Kasumi-1 (cell line): ENCODE data around the gene CACHD1.
A peak's percentile ranks its signal among the peaks of the same experiment; 100 is the strongest.

ENCODE experiments used
- DNase-seq, 2 experiments: peaks; one replicate each; lab custom pipeline; 2025; lab: John Stamatoyannopoulos, UW

The CACHD1 gene

DNA sequence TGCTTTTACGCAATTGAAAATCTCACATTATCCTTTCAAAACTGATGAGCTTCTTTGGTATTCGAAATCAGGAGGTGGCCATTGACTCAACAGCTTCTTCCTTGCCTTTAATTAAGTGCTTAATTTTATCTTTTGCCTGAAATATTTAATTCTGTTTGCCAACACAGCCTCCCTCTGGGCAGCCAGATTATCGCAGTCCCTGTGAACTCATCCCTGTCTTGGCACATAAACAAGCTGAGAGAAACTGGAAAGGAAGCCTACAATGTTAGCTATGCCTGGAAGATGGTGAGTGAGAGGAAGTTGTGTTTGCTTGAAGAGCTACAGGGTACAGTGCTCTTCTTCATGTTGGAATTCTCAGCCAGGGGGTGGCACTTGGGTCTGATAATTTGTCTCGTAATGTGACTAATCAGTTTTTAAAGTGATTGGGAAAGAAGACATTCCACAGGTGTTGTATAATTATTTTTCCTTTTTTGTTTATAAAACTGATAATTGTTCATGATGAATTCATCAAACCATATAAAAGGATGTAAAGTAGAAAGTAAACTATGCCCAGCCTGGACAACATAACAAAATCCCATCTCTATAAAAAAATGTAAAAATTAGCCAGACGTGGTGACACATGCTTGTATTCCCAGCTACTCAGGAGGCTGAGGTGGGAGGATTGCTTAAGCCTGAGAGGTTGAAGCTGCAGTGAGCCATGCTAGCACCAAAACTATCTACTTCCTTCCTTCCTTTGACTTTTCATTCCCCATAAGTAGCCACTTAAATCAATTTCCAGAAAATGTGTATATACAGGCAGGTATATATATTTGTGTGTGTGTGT lies 184.8 kb downstream of the CACHD1 start:
- DNase-seq = no peak

DNA sequence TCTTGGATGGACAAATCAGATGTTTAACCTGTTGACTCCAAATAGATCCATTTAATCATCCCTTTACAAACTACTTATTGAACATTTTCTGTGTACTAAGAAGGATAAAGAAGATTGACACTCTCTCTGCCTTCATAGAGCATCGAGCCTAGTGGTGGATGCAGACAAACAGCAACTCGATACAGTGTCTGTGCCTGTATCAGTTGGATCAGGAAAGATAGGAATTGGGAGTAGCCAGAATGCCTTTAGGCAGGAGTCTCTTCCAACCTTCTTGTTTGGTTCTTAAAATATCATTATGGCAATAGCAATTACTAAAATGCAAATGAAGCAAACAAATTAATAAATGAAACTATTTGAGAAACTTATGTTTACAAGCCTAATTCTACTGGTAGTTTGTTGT lies 185.9 kb downstream of the CACHD1 start:
- no peak for DNase-seq

DNA sequence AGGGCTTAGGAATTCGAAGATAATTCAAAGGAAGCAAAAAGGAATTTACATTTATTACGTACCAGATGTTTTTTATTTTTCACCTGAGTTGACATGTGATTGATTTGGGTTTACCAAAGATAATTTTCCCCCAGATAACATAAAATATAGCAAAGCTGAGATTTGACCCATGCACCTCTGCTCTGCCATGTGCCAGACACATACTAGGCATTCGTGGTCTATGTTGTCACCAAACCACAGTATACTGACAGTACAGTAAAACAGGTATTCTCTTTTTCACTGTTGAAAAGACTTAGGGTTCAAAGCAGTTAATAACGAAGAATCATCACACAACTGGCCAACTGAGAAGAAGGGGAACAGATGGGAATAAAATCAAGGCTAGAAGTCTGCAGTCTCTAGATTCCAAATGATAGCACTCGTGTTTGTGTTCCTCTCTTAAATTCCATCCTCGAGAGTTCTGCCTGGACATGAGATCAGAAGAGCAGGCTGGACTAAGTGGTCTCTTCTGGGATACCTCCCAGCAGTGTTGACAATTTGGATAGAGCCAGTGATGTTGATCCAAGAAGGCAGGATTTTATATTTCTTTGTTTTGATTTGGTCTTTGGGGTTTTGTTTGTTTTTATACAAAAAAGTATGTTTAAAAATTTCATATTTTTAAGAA lies 189.7 kb downstream of the CACHD1 start:
- no peak for DNase-seq

DNA sequence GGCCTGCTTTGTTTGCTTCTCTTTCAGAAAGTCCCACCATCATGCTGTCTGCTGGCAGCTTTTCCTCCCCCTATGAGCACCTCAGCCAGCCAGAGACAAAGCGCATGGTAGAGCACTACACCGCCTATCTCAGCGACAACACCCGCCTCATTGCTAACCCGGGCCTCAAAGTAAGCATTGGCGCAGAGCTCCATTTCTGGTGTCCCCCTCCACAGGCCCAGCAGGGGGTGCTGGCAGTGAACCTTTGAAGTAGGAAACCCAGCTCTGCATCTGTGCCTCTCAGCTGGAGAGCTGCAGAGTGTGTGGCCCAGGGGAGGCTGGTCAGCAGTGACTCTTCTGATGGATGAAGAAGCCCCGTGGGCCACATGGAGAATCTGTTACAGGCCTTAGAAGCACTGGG lies 193.7 kb downstream of the CACHD1 start:
- DNase-seq = peak in 1 of 2 experiments; percentile 1

DNA sequence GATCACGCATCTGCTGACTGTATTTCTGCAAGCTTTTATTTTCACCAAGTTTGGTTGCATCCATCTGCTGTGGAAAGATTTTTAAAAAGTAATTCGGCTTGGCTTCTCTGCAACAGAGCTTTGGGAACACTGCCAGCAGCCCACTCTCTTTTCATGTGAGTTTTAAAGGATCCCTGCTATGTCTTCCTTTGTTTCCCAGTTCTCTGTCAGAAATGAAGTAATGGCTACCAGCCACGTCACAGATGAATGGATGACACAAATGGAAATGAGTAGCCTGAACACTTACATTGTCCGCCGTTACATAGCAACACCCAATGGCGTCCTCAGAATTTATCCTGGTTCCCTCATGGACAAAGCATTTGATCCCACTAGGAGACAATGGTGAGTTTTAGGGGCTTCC lies 194.4 kb downstream of the CACHD1 start:
- DNase-seq = no peak

DNA sequence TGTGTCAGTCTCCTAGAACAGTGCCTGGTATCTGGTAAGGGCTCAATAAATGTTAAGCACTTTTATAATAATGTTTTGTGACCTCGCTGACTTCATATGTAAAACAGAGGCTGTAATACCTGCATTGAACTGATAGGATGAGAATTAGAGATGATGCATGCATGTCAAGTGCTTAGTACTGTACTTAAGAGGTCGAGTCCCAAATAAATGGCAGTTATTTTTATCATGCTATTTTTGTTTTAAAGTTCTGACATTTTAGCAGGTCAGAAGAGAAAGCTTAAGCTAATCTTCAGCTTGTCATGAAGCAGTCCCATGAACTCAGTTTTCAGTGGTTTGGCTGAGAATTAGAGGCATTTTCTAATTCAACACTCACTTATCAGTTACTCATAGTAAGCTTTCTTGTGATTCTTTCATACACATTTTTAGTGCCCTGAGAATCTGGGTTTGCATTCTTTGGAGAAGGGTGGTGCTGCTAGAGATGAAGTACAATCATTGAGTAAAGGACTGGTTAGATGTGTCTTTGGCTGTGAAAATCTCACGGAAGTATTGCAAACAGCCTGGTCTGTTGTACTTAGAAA lies 199.3 kb downstream of the CACHD1 start:
- DNase-seq = no peak

DNA sequence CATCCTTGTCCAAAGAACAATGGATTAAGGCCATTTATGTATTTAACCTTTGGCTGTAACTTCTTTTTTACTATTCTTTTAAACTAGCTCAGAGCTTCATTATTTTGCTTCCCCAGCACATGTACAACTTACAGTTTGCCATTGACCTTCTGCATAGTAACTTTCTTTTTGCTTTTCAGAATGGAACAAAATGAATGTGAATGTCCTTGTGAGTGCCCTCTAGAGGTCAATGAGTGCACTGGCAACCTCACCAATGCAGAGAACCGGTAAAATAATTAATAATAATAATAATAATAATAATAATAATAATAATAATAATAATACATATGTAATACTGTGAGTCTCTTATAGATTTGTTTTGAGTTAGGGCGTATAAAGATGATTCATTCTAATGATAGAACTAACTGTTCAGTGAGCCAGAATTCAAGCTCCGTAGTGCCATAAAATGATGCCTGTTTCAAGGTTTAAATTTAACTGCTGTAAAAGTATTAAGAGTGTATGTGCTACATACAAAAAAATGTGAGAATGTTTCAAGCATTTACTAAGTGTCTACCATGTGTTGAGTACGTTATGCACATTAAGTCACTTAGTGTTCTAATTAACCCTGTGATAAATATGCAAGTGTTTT lies 205.9 kb downstream of the CACHD1 start:
- no peak for DNase-seq

DNA sequence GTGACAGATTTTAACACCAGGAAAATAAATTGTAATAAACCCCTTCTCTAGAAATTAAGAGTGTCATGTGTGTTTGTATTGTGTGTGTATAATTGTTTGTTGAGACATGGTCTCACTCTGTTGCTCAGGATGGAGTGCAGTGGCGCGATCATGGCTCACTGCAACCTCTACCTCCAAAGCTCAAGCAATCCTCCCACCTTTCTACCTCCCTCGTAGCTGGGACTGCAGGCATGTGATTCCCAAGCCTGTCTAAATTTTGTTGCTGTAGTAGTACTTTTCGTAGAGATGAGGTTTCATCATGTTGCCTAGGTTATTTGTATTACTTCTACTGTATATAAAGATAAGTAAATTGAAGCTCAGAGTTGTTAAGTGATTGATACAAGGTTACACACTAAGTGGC lies 206.5 kb downstream of the CACHD1 start:
- no peak for DNase-seq

DNA sequence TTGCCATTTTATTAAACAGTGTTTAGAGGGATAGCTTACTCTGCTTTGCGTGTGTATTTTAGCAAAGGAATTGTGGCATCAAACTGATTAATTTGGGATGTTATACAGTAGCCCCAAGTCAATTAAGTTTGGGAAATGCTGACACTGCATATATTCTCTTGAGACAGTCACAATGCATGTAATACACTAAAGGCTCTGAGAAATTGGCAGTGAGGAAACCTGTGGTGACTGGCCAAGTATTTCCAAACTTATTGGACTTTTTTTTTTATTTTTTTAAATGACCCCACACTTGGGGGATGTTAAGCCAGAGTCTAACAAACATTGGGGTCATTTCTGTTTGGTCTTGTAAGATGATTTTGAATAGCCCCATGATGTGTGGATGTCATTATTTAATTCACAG lies 207.6 kb downstream of the CACHD1 start:
- no peak for DNase-seq

DNA sequence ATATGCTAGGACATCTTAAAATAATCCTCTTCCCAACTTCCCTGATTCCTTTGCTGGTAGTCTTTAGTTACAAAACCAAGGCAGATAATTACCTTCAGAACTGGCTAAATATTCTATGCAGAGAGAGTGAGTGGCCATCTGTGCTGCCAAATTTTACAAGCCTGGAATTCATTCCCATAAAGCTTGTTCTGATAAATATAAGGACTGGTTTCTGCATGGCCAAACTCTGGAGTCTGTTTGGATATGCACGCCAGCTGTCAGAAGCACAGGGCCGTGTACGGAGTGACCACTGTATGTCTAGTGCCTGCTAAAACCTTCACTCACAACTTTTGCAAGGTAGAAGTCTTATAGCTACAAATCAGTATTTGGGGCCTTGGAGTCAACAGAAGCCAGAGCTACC lies 208.4 kb downstream of the CACHD1 start:
- no peak for DNase-seq

DNA sequence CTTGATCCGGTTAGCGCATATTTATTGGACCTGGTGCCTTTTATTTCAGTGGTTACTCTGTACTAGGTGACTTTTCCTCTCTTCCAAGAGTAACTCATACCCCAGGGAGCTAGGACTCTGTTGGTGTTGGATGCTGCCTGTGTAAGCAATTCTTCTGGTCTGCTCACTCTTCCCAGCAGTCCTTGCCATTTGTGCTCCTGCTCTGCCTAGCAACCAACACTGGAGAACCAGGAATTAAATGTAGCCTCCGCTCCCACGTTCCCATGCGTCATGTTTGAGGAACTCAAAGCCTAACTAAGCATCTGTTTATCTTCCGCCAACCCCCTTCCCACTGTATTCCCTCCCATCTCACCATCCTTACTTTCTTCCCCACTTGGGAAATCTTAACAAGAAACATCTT lies 209.2 kb downstream of the CACHD1 start:
- DNase-seq = no peak

DNA sequence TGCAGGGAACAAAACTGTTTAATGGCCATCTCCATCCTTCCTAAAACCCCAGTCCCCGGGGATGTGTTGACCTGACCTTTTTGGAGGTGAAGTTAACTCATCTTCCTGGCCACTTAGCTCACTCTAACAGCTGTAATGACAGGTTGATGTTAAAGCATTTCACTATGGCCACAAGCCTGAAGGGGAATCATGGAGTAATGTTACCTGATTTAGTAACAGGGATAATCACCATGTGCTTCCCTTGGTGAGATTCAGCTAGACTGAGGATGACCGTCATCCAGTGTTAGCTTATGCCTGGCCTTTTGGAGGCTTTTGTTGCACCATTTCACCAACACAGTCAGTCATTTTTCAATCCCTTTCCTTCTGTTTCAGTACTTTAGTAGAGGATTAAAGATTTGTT lies 210.7 kb downstream of the CACHD1 start:
- DNase-seq = no peak

DNA sequence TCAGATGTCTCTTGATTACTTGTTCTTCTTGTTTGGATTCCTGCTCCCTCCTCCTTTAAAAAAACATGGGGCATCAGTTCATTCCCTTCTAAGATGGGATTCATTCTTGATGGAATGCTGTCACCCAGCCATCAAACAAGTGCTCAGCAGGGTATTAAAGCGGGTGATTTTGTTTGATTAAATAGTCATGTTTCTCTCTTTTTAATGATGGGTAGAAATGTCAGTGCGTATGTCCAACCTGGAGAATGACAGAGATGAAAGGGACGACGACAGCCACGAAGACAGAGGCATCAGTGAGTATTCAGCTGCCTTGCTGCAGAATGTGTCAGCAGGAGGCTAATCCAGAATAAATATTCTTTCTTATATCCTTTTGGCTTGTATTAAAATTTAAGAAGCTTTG lies 211.1 kb downstream of the CACHD1 start:
- no peak for DNase-seq

DNA sequence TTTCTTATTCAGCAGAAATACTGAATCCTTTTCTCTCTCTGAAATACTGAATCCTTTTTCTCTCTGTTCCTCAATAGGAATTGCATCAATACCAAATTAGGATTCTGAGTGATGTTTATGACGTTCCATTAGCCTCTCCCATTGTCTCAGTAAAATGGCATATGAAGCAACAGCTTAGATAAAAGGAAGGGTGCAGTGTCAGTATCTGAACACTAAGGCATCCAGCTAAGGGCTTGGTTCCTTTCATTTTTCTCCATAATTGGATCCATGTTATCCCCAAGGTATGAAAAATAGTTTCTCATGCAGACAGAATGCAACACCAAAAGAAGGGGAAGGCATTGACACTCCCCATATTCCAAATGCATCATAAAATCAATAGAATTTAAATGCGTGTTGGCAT lies 213.5 kb downstream of the CACHD1 start:
- no peak for DNase-seq

DNA sequence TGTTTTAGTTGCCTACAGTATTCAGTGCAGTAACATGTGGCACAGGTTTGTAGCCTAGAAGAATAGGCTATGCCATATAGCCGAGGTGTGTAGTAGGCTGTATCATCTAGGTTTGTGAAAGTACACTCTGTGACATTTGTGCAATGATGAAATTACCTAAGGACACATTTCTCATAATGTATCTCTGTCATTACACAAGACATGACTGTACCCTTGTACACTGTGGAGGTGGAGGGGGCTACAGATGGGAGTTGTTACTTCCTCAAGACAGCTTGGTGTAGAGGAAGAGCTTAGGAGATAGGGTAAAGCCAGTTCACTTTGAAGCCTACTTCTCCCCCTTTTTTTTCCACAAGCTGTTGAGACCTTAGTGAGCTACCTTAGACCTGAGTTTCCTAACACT lies 215.3 kb downstream of the CACHD1 start:
- no peak for DNase-seq

DNA sequence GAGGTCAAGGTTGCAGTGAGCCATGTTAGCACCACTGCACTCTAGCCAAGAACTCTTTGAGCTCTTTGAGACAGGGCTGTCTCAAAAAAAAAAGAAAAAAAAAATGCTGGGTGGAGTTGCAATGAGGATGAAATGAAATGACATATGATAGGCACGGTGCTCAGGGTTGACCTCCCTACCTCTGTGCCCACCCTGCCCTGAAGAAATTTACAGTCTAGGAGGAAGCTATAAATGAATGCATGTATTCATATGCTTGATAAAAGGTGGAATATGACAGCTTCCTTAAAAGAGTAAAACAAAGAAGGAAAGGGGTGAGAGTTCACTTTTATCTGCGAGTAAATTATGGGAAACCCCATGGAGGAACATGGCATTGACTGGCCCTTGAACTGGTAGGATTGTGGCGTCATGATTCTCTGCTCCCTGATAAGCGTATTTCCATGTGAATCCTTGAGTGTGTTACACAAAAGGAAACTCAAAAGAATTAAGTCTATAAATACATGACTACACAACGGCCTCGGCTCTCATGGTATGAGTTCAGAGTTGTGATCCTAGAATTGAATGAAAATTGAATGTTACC lies 215.9 kb downstream of the CACHD1 start:
- no peak for DNase-seq

DNA sequence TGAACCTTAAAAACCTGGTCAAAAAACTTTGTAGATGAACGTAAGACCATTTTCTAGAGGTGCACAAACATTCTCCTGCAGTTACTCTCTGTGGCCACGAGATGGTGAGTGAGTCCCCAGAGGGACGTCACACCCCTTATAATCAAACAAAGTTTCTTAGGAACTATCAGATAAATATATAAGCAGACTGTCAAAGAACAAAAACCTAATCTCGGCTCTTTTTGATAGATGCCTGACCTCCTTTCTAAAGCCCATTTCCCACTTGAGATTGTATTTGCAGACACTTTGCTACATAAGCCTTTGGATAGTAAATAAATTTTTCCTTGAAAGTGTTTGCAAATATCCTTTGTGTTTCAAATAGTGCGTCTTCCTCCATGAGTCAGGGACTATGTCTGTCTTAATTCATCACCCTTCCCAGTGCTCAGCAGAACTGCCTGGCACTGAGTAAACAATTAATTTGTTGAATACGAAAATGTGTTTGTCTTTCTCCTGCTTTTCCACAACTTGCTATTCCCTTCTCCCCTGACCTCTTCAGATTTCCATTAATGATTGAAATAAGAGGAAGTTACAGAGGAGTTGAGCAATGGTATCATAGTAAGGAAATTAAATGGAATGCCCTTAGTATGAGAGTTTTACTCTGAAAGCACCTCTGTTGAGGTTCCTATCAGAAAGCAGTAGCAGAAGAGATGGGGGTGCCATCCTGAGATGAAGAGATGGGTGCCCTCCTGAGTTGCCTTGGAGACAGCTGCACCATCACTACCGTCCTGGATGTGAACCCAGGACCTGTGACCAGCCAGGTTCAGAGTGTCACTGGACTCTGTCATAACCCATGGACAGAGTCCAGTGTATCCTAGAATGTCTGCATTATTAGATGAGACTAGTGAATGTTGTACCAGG lies 217.1 kb downstream of the CACHD1 start:
- peak; percentile 62 to 70 for DNase-seq

DNA sequence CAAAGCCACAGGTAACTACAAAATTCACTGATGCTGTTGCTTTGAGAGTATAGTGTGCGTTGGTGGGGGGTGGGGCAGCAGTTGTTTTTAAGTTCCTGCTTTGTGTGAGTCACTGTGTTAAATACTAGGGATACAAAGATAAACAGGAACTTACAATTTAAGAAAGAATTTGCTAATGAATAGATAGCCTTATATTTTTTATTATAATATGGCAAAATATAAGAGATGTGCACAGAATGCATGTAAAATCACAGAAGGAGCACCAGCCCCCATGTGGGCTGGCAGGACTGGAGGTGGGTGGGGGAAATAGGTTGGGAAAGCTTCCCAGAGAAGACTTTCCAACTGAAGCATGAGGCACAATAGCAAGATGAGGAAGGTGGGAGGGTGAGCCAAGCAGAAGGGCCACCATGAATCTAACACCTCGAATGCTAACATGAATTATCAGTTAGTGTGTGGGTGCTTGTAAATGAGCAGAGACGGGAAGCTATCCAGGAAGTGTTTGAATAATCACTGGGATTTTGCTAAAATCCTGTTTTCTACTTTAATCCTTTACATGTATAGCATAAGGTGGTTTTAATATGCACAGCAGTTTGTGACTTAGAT lies 217.9 kb downstream of the CACHD1 start:
- no peak for DNase-seq

DNA sequence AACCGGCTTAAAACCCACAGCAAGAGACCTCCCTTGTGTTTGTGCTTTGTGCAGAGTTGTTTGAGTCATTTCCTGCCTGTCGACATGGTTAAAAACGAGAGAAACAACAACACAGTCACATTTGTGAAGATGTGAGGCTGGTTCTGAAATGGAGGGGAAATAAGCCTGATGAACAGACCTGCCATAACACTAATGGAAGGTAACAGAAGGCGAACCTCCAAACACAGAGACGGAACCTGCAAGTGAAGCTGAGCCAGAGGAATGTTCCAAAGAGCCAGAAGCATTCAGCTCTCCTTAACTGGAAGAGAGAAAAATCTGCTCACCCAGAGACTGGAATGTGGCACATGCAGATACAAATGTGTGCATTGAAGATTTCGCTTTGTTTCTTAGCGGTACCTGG lies 221.7 kb downstream of the CACHD1 start:
- DNase-seq = no peak

DNA sequence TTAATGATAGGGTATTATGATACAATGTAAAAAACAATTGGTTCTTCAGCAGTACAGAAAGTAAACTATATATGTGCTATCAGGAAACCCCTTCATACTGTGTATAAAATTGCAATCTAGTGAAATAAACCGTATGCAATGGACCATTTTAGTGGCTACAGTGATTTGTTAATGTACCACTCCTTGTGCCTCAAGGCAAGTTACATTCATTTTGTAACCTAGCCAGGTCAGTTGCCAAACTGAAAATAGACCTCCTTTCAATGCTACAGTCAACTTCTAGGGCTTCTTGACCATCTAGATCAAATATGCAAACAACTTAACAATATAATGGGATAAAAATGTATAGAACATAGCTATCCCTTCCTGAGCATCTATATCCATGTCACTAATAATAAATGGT lies 223.0 kb downstream of the CACHD1 start:
- no peak for DNase-seq

DNA sequence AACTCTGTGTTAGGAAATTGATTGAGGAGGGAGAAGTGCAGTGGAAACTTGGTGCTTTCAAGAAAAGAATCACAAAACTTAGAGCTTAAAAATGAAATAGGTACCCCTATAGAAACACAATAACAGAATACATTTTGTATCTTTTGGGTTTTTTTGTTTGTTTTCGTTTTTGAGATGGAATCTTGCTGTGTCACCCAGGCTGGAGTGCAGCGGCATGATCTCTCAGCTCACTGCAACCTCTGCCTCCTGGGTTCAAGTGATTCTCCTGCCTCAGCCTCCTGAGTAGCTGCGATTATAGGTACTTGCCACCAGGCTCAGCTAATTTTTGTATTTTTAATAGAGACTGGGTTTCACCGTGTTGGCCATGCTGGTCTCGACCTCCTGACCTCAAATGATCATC lies 223.5 kb downstream of the CACHD1 start:
- no peak for DNase-seq
